SK-N-MC (cell line): ENCODE results near the gene DENND1C.

ENCODE experiments used
- EZH2 ChIP-seq: fragments of 200-600 bp; sonication (generic); IDR thresholded peaks from one replicate; pipeline ENCODE4 v1.6.1; 2017; ENCODE audit warnings: antibody characterized with exemption
- FOXP2 ChIP-seq: optimal IDR thresholded peaks from 2 replicates; pipeline ENCODE3; 2011; ENCODE audit warnings: mild to moderate bottlenecking, moderate library complexity; ENCODE audit not compliant: insufficient read depth; ENCODE audit errors: extremely low read length, control extremely low read depth
- POLR2AphosphoS5 ChIP-seq: IDR thresholded peaks from 2 replicates; pipeline ENCODE4 v1.6.1; 2012; ENCODE audit warnings: mild to moderate bottlenecking, low read depth, low read length, borderline replicate concordance

GRCh38 chr19:6516018-6516658, 34.6 kb upstream of the DENND1C start:
- TF ChIP-seq POLR2AphosphoS5 = no peak; the same call in 1 of the 2 replicates
- TF ChIP-seq FOXP2 = no peak
- no peak for TF ChIP-seq EZH2
